Measurements from ENCODE around the gene LTB. TPM values are rescaled to one million over a fixed set of nuclear protein-coding genes. Genes with fewer than 3 reads are reported as not detected.

The LTB gene
- total RNA-seq, 4 donors from 2014 or later, result 1.5 TPM; not detected in 3

DNA sequence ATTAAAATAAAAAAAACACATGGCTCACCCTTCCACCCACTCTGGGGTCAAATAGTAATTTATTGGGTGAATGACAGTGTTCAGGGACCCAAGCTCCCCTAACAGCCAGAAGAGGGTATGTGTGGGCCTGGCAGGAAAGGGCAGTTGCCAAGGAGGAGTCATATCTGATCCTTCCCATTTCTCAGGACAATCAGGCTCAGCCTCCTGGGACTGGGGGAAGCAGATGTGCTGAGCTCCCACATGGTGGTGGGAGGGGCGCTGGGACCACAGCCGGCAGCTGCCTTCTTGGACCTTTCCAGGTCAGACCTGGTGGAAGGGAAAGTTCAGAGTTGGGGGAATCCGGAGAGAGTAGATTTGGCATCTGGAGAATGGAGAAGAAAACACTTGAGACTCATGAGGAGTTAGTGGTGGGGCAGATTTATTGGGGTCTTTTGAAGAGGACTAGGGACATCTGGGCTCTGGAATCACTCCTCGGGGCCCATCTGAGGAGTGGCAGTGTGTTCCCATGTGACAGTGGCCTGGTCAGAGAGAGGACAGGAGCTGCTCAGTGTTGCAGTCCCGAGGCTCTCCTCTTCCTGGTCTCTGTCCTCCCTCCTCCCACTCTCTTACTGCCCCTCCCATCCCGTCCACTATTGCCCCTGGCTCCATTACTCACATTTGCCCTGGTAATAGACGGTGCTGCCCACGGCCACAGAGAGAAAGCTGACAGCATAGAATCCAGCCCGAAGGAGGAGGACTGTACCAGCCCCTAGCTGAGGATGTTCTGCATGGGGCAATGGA is 6.8 kb upstream of the LTB start:
- TF ChIP-seq, protein P1, sequence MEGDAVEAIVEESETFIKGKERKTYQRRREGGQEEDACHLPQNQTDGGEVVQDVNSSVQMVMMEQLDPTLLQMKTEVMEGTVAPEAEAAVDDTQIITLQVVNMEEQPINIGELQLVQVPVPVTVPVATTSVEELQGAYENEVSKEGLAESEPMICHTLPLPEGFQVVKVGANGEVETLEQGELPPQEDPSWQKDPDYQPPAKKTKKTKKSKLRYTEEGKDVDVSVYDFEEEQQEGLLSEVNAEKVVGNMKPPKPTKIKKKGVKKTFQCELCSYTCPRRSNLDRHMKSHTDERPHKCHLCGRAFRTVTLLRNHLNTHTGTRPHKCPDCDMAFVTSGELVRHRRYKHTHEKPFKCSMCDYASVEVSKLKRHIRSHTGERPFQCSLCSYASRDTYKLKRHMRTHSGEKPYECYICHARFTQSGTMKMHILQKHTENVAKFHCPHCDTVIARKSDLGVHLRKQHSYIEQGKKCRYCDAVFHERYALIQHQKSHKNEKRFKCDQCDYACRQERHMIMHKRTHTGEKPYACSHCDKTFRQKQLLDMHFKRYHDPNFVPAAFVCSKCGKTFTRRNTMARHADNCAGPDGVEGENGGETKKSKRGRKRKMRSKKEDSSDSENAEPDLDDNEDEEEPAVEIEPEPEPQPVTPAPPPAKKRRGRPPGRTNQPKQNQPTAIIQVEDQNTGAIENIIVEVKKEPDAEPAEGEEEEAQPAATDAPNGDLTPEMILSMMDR (IDR thresholded peaks at IDR 0.05), result no peak
- TF ChIP-seq POLR2A (IDR thresholded peaks at IDR 0.05), result no peak
- Histone ChIP-seq H3K9me3 (no peaks in the 10 kb centered on the region), H3K4me3 (no peak overlapping the region), H3K27me3 (no peaks in the 10 kb centered on the region), H3K4me1 (no peaks in the 10 kb centered on the region), H3K27ac (no peak overlapping the region), H3K36me3 (no peaks in the 10 kb centered on the region)
- intact Hi-C loops (cut with DNase I; ENCODE audit: low total_unique reads), result no loop called here
- DNase-seq, result no peak

DNA sequence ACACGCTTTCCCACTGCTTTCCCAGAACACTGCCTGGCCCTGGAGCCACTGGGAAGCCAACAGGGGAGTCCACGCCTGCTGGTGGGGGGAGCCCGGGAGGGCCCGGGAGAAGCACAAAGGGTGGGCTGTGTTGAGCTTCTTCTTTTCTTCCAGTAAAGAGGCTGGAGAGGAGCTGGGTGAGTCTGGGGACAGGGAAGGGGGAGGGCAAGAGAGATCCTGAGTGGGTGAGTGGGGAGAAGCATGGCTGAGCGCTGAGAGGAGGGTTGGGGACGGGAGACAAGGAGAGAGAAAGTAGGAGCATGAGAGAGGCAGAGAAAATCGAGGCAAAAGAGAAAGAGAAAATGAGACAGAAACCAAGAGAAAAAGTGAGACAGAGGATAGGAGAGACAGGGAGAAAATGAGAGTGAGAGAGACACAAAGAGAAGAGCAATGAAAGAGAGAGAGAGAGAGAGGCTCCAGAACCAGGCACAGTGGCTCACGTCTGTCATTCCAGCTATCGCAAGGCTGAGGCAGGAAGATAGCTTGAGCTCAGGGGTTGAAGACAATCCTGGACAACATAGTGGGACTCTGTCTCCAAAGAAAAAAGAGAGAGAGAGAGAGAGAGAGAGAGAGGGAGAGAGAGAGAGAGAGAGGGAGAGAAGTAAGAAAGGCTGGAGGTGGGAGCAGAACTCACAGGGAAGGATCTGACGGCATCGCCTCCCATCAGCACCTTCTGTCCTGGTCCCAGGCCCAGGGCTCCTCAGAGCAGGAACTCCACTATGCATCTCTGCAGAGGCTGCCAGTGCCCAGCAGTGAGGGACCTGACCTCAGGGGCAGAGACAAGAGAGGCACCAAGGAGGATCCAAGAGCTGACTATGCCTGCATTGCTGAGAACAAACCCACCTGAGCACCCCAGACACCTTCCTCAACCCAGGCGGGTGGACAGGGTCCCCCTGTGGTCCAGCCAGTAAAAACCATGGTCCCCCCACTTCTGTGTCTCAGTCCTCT is 5.9 kb upstream of the LTB start:
- no peaks in the 10 kb centered on the region for H3K4me1 ChIP-seq
- H3K27me3 ChIP-seq, result no peaks in the 10 kb centered on the region
- intact Hi-C loops (cut with DNase I; ENCODE audit: low total_unique reads), result no loop called here
- no peak for TF ChIP-seq POLR2A (IDR thresholded peaks at IDR 0.05)
- TF ChIP-seq, protein P1 (IDR thresholded peaks at IDR 0.05), result no peak
- H3K4me3 ChIP-seq, result no peak overlapping the region
- DNase-seq, result no peak
- H3K27ac ChIP-seq, result no peak overlapping the region
- H3K9me3 ChIP-seq, result no peaks in the 10 kb centered on the region
- no peaks in the 10 kb centered on the region for H3K36me3 ChIP-seq

DNA sequence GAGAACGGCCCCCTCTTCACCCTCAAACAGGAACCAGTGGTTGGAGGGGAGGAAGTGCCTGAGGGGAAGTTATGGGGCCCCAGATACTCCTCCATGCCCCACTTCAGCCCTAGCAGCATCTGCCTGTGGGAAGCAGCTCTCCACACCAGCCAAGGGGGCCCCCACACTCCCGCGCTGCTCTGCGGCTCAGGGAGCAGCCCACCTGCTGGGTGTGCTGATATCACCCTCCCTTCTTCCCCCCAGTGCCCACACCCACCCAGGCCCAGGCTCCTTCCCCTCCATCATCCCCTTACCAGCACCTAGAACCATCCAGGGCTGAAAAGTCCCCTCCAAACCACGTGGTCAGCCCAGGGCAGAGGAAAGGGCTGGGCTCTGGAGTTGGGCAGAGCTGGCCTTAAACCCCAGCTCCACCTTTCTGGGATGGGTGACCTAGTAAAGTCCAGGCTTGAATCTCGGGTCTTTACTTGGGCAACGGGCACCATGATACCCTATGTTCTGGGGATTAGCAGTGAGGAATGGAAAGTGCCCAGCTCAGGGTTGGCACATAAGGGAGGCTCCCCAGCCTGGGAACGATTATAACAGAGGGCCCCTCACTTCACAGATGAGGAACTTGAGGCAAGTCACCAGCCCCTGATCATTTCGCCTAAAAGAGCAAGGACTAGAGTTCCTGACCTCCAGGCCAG is 4.5 kb upstream of the LTB start:
- intact Hi-C loops (cut with DNase I; ENCODE audit: low total_unique reads), result no loop called here
- Histone ChIP-seq H3K36me3 (no peaks in the 10 kb centered on the region), H3K4me1 (no peaks in the 10 kb centered on the region), H3K9me3 (no peaks in the 10 kb centered on the region), H3K27ac (no peak overlapping the region), H3K4me3 (no peak overlapping the region), H3K27me3 (no peaks in the 10 kb centered on the region)
- DNase-seq, result no peak
- no peak for TF ChIP-seq POLR2A (IDR thresholded peaks at IDR 0.05)
- TF ChIP-seq, protein P1 (IDR thresholded peaks at IDR 0.05), result no peak

DNA sequence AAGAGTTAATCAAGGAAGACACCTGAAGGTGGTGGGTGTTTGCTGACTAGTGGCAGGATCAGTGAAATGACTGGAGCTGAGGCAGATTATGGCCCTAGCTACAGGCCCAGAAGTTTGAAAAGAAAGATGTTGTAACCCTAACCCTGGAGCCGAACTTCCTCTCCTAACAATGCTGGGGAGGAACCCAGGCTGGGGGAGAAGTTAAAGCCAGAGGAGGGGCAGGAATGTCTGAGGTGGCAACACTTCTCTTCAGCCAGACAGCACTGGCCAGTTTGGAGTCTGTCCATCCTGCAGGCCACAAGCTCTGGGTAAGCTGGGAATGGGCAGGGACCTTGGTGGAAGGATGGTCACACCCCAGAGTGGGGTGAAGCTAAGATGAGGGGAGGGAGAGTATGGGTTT is 3.8 kb upstream of the LTB start, which contains the start of gene LST1:
Gene LST1, plus strand, starts transcription at position 270 of the 400 bp plus-strand sequence. CDS start 1,023 bp downstream, outside the sequence.
- H3K4me1 ChIP-seq, result no peaks in the 10 kb centered on the region
- no peaks in the 10 kb centered on the region for H3K9me3 ChIP-seq
- H3K27me3 ChIP-seq, result no peaks in the 10 kb centered on the region
- no peak for DNase-seq
- TF ChIP-seq, protein P1 (IDR thresholded peaks at IDR 0.05), result no peak
- TF ChIP-seq POLR2A (IDR thresholded peaks at IDR 0.05), result no peak
- H3K36me3 ChIP-seq, result no peaks in the 10 kb centered on the region
- no peak within 1 kb of the TSS for H3K27ac ChIP-seq
- H3K4me3 ChIP-seq, result no peak within 1 kb of the TSS
- intact Hi-C loops (cut with DNase I; ENCODE audit: low total_unique reads), result no loop called here

Data from uterus (tissue), 4 donors.